IPS DF 6.9 (cell line): ENCODE data around the gene ARHGEF7.

Experiments used
- DNase-seq: peaks from one replicate; pipeline ENCODE4 v3.0.0-alpha.2; 2013; ENCODE audit warnings: low read depth, low spot score
- H3K27ac ChIP-seq: one replicate; pipeline ENCODE4 v1.5.1; 2013; ENCODE audit warnings: low read length, control low read depth
- H3K27me3 ChIP-seq: 2 replicates; pipeline ENCODE4 v1.6.1; 2013; ENCODE audit warnings: mild to moderate bottlenecking, low read length; ENCODE audit not compliant: control insufficient read depth, insufficient read depth
- H3K36me3 ChIP-seq: 2 replicates; pipeline ENCODE4 v1.6.1; 2013; ENCODE audit warnings: low read length; ENCODE audit not compliant: control insufficient read depth, insufficient read depth
- H3K4me1 ChIP-seq: 2 replicates; pipeline ENCODE4 v1.6.1; 2013; ENCODE audit warnings: low read length; ENCODE audit not compliant: control insufficient read depth, insufficient read depth
- H3K4me3 ChIP-seq: 2 replicates; pipeline ENCODE4 v1.5.1; 2013; ENCODE audit warnings: mild to moderate bottlenecking, low read length
- H3K9me3 ChIP-seq: 2 replicates; pipeline ENCODE4 v1.6.1; 2013; ENCODE audit warnings: low read length, inconsistent platforms; ENCODE audit not compliant: control insufficient read depth, insufficient read depth
- WGBS: extraction: QIAGEN DNeasy Blood & Tissue Kit; methylation state at CpG from one replicate; pipeline ENCODE4 v1.1.7; 2013; ENCODE audit warnings: mixed read lengths, missing lambda C conversion rate; ENCODE audit not compliant: insufficient read length, insufficient coverage; 5-methylcytosine and 5-hydroxymethylcytosine counted together

ARHGEF7 gene

GRCh38 chr13:111283991-111284390 lies 168.9 kb downstream of the ARHGEF7 start:
- Histone ChIP-seq H3K27me3 (no peaks in the 10 kb centered on the region), H3K27ac (no peak overlapping the region), H3K4me3 (no peak overlapping the region), H3K4me1 (no peaks in the 10 kb centered on the region), H3K9me3 (no peaks in the 10 kb centered on the region), H3K36me3 (peaks cover 36% of the 10 kb centered on the region)
- no peak for DNase-seq
- WGBS, result no CpG with 5 or more reads among the region's 9 CpGs

- H3K27me3 ChIP-seq, result no peaks in the 10 kb centered on the region
- WGBS, result no CpG with 5 or more reads among the region's 14 CpGs
- H3K4me3 ChIP-seq, result no peak overlapping the region
- DNase-seq, result no peak
- H3K27ac ChIP-seq, result no peak overlapping the region
- H3K4me1 ChIP-seq, result no peaks in the 10 kb centered on the region
- no peaks in the 10 kb centered on the region for H3K9me3 ChIP-seq
- peaks cover 35% of the 10 kb centered on the region for H3K36me3 ChIP-seq
Measured at GRCh38 chr13:111284565-111284964, 169.5 kb downstream of the ARHGEF7 start.

GRCh38 chr13:111286162-111286561 lies 171.1 kb downstream of the ARHGEF7 start:
- Histone ChIP-seq H3K27me3 (no peaks in the 10 kb centered on the region), H3K36me3 (peaks cover 35% of the 10 kb centered on the region), H3K9me3 (no peaks in the 10 kb centered on the region), H3K4me3 (no peak overlapping the region), H3K4me1 (no peaks in the 10 kb centered on the region), H3K27ac (no peak overlapping the region)
- WGBS, result no CpG with 5 or more reads among the region's 15 CpGs
- DNase-seq, result no peak

- H3K27ac ChIP-seq, result no peak overlapping the region
- no peak overlapping the region for H3K4me3 ChIP-seq
- DNase-seq, result no peak
- H3K36me3 ChIP-seq, result peaks cover 36% of the 10 kb centered on the region
- no peaks in the 10 kb centered on the region for H3K27me3 ChIP-seq
- no peaks in the 10 kb centered on the region for H3K4me1 ChIP-seq
- WGBS, result no CpG with 5 or more reads among the region's 7 CpGs
- no peaks in the 10 kb centered on the region for H3K9me3 ChIP-seq
Measured at GRCh38 chr13:111286749-111287148, 171.6 kb downstream of the ARHGEF7 start.

- Histone ChIP-seq H3K4me1 (no peaks in the 10 kb centered on the region), H3K4me3 (no peak overlapping the region), H3K27ac (no peak overlapping the region), H3K36me3 (peaks cover 34% of the 10 kb centered on the region), H3K9me3 (no peaks in the 10 kb centered on the region), H3K27me3 (no peaks in the 10 kb centered on the region)
- no peak for DNase-seq
- no CpG with 5 or more reads among the region's 8 CpGs for WGBS
Measured at GRCh38 chr13:111287201-111287600, 172.1 kb downstream of the ARHGEF7 start.

GRCh38 chr13:111288276-111288675 lies 173.2 kb downstream of the ARHGEF7 start:
- H3K4me3 ChIP-seq, result no peak overlapping the region
- H3K9me3 ChIP-seq, result no peaks in the 10 kb centered on the region
- no peaks in the 10 kb centered on the region for H3K27me3 ChIP-seq
- WGBS, result no CpG with 5 or more reads among the region's 7 CpGs
- no peaks in the 10 kb centered on the region for H3K4me1 ChIP-seq
- DNase-seq, result no peak
- no peak overlapping the region for H3K27ac ChIP-seq
- H3K36me3 ChIP-seq, result peaks cover 33% of the 10 kb centered on the region

GRCh38 chr13:111289251-111289650 lies 174.1 kb downstream of the ARHGEF7 start:
- no peak overlapping the region for H3K4me3 ChIP-seq
- no CpG with 5 or more reads among the region's 11 CpGs for WGBS
- DNase-seq, result no peak
- no peaks in the 10 kb centered on the region for H3K27me3 ChIP-seq
- H3K9me3 ChIP-seq, result no peaks in the 10 kb centered on the region
- no peaks in the 10 kb centered on the region for H3K4me1 ChIP-seq
- H3K36me3 ChIP-seq, result peaks cover 28% of the 10 kb centered on the region; the same call in 1 of the 2 replicates
- no peak overlapping the region for H3K27ac ChIP-seq

GRCh38 chr13:111291908-111292307 lies 176.8 kb downstream of the ARHGEF7 start:
- DNase-seq, result no peak
- Histone ChIP-seq H3K9me3 (no peaks in the 10 kb centered on the region), H3K4me3 (no peak overlapping the region), H3K27ac (no peak overlapping the region), H3K4me1 (no peaks in the 10 kb centered on the region), H3K36me3 (peaks cover 12% of the 10 kb centered on the region; the same call in 1 of the 2 replicates), H3K27me3 (no peaks in the 10 kb centered on the region)
- 100% methylated on average over 1 of the region's 14 CpGs for WGBS

- WGBS, result no CpG with 5 or more reads among the region's 13 CpGs
- Histone ChIP-seq H3K4me1 (no peaks in the 10 kb centered on the region), H3K27ac (no peak overlapping the region), H3K9me3 (no peaks in the 10 kb centered on the region), H3K36me3 (peaks cover 10% of the 10 kb centered on the region; the same call in 1 of the 2 replicates), H3K27me3 (no peaks in the 10 kb centered on the region), H3K4me3 (no peak overlapping the region)
- no peak for DNase-seq
Measured at GRCh38 chr13:111292710-111293485, 177.8 kb downstream of the ARHGEF7 start.

GRCh38 chr13:111295886-111296285 lies 180.8 kb downstream of the ARHGEF7 start:
- H3K27me3 ChIP-seq, result no peaks in the 10 kb centered on the region
- no CpG with 5 or more reads among the region's 9 CpGs for WGBS
- no peaks in the 10 kb centered on the region for H3K9me3 ChIP-seq
- DNase-seq, result no peak
- H3K27ac ChIP-seq, result no peak overlapping the region
- peaks cover 6% of the 10 kb centered on the region; the same call in 1 of the 2 replicates for H3K36me3 ChIP-seq
- no peak overlapping the region for H3K4me3 ChIP-seq
- no peaks in the 10 kb centered on the region for H3K4me1 ChIP-seq

GRCh38 chr13:111296417-111296816 lies 181.3 kb downstream of the ARHGEF7 start:
- Histone ChIP-seq H3K27ac (no peak overlapping the region), H3K36me3 (peaks cover 6% of the 10 kb centered on the region; the same call in 1 of the 2 replicates), H3K4me3 (no peak overlapping the region), H3K4me1 (no peaks in the 10 kb centered on the region), H3K9me3 (no peaks in the 10 kb centered on the region), H3K27me3 (no peaks in the 10 kb centered on the region)
- WGBS, result no CpG with 5 or more reads among the region's 6 CpGs
- no peak for DNase-seq
